SK-N-MC (cell line): ENCODE results near the gene ISM1.

Experiments used
- EZH2 ChIP-seq: fragments of 200-600 bp; sonication (generic); IDR thresholded peaks from one replicate; pipeline ENCODE4 v1.6.1; 2017; ENCODE audit warnings: antibody characterized with exemption
- FOXP2 ChIP-seq: optimal IDR thresholded peaks from 2 replicates; pipeline ENCODE3; 2011; ENCODE audit warnings: mild to moderate bottlenecking, moderate library complexity; ENCODE audit not compliant: insufficient read depth; ENCODE audit errors: extremely low read length, control extremely low read depth
- POLR2AphosphoS5 ChIP-seq: IDR thresholded peaks from 2 replicates; pipeline ENCODE4 v1.6.1; 2012; ENCODE audit warnings: mild to moderate bottlenecking, low read depth, low read length, borderline replicate concordance

- TF ChIP-seq EZH2, result no peak
- TF ChIP-seq POLR2AphosphoS5, result no peak
- TF ChIP-seq FOXP2, result no peak
These were observed 112.0 kb downstream of the ISM1 start for GRCh38 chr20:13333036-13333435.
